ENCODE data around the gene ZBTB11.

The ZBTB11 gene

DNA sequence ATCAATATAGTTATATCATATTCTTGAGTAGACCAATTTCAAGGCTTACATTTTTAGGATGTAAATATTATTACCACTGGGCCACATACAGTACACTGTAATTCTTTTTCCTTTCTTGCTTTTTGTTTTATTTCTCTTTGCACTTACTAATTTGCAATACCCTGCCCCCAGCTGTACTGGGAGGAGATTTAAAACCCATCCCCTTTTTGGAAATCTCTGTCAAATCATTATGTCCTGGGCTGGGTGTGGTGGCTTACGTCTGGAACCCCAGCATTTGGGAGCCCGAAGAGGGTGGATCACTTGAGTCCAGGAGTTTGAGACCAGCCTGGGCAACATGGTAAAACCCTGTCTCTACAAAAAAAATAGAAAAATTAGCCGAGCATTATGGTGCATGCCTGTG is 16.2 kb downstream of the ZBTB11 start:
- Histone ChIP-seq H3K9ac (ENCODE audit: low read length) (no peak overlapping the region), H3K9me2 (ENCODE audit: low read depth, low read length) (no peaks in the 10 kb centered on the region), H3K4me2 (ENCODE audit: low read length) (no peak overlapping the region), H3K36me3 (ENCODE audit: insufficient read depth, low read length) (peaks cover 92% of the 10 kb centered on the region), H2AFZ (ENCODE audit: low read length) (no peak overlapping the region), H3F3A (ENCODE audit: insufficient read depth, low read length) (no peaks in the 10 kb centered on the region), H3K4me1 (ENCODE audit: insufficient read depth, low read length, severe bottlenecking) (no peaks in the 10 kb centered on the region), H4K20me1 (ENCODE audit: insufficient read depth, low read length) (no peaks in the 10 kb centered on the region), H3K79me2 (ENCODE audit: insufficient read depth, low read length) (no peaks in the 10 kb centered on the region), H3K27me3 (ENCODE audit: insufficient read depth, low read length) (no peaks in the 10 kb centered on the region), H3K9me3 (ENCODE audit: low read length) (no peaks in the 10 kb centered on the region), H3K4me3 (ENCODE audit: low read depth, low read length, poor library complexity, severe bottlenecking) (no peak overlapping the region), H3K27ac (ENCODE audit: low read depth, low read length, poor library complexity, severe bottlenecking) (no peak overlapping the region)
- TF ChIP-seq, protein P1, sequence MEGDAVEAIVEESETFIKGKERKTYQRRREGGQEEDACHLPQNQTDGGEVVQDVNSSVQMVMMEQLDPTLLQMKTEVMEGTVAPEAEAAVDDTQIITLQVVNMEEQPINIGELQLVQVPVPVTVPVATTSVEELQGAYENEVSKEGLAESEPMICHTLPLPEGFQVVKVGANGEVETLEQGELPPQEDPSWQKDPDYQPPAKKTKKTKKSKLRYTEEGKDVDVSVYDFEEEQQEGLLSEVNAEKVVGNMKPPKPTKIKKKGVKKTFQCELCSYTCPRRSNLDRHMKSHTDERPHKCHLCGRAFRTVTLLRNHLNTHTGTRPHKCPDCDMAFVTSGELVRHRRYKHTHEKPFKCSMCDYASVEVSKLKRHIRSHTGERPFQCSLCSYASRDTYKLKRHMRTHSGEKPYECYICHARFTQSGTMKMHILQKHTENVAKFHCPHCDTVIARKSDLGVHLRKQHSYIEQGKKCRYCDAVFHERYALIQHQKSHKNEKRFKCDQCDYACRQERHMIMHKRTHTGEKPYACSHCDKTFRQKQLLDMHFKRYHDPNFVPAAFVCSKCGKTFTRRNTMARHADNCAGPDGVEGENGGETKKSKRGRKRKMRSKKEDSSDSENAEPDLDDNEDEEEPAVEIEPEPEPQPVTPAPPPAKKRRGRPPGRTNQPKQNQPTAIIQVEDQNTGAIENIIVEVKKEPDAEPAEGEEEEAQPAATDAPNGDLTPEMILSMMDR (IDR thresholded peaks at IDR 0.05; ENCODE audit: low read length), result no peak

DNA sequence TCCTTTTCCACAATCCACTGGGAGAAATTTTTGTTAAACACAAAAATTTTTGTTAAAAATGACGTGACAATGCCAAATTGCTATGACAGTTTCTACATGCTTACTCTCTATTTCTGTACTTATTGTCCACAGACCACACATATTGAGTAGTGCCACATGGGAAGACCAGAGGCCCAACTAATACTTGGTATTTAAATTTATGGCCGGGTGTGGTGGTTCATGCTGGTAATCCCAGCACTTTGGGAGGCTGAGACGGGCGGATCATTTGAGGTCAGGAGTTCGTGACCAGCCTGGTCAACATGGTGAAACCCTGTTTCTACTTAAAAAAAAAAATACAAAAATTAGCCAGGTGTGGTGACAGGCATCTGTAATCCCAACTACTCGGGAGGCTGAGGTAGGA is 20.3 kb downstream of the ZBTB11 start:
- Histone ChIP-seq H3K36me3 (ENCODE audit: insufficient read depth, low read length) (peaks cover 95% of the 10 kb centered on the region), H3K79me2 (ENCODE audit: insufficient read depth, low read length) (no peaks in the 10 kb centered on the region), H2AFZ (ENCODE audit: low read length) (no peak overlapping the region), H3K4me1 (ENCODE audit: insufficient read depth, low read length, severe bottlenecking) (no peaks in the 10 kb centered on the region), H3K27me3 (ENCODE audit: insufficient read depth, low read length) (no peaks in the 10 kb centered on the region), H3K4me3 (ENCODE audit: low read depth, low read length, poor library complexity, severe bottlenecking) (no peak overlapping the region), H3K9me2 (ENCODE audit: low read depth, low read length) (no peaks in the 10 kb centered on the region), H4K20me1 (ENCODE audit: insufficient read depth, low read length) (no peaks in the 10 kb centered on the region), H3K9ac (ENCODE audit: low read length) (no peak overlapping the region), H3K4me2 (ENCODE audit: low read length) (no peak overlapping the region), H3F3A (ENCODE audit: insufficient read depth, low read length) (no peaks in the 10 kb centered on the region), H3K9me3 (ENCODE audit: low read length) (no peaks in the 10 kb centered on the region), H3K27ac (ENCODE audit: low read depth, low read length, poor library complexity, severe bottlenecking) (no peak overlapping the region)
- no peak for TF ChIP-seq EZH2 (IDR thresholded peaks at IDR 0.05; ENCODE audit: borderline replicate concordance, low read length)

DNA sequence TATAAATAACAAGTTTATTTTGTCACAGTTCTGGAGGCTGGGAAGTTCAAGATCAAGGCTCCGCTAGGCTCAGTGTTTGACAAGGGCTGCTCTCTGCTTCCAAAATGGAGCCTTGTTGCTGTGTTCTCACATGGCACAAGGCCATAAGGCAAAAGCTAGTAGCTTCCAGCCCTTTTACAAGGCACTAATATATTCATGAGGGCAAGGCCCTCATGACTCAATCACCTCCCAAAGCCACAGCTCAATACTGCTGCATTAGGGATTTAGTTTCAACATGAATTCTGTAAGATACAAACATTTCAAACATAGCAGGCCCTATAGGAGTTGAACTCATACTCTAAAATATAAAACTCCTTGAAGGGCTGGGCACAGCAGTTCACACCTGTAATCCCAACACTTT is 30.2 kb downstream of the ZBTB11 start:
- Histone ChIP-seq H3K36me3 (ENCODE audit: insufficient read depth, low read length) (peaks cover 40% of the 10 kb centered on the region), H3K9me2 (ENCODE audit: low read depth, low read length) (no peaks in the 10 kb centered on the region), H3K4me1 (ENCODE audit: insufficient read depth, low read length, severe bottlenecking) (no peaks in the 10 kb centered on the region), H3K4me3 (ENCODE audit: low read depth, low read length, poor library complexity, severe bottlenecking) (no peak overlapping the region), H3K27me3 (ENCODE audit: insufficient read depth, low read length) (no peaks in the 10 kb centered on the region), H3K4me2 (ENCODE audit: low read length) (no peak overlapping the region), H3K27ac (ENCODE audit: low read depth, low read length, poor library complexity, severe bottlenecking) (no peak overlapping the region), H4K20me1 (ENCODE audit: insufficient read depth, low read length) (no peaks in the 10 kb centered on the region), H3K9ac (ENCODE audit: low read length) (no peak overlapping the region), H2AFZ (ENCODE audit: low read length) (no peak overlapping the region), H3F3A (ENCODE audit: insufficient read depth, low read length) (no peaks in the 10 kb centered on the region), H3K9me3 (ENCODE audit: low read length) (no peaks in the 10 kb centered on the region), H3K79me2 (ENCODE audit: insufficient read depth, low read length) (no peaks in the 10 kb centered on the region)
- TF ChIP-seq EZH2 (IDR thresholded peaks at IDR 0.05; ENCODE audit: borderline replicate concordance, low read length), result no peak
- TF ChIP-seq, protein P1 (IDR thresholded peaks at IDR 0.05; ENCODE audit: low read length), result no peak

DNA sequence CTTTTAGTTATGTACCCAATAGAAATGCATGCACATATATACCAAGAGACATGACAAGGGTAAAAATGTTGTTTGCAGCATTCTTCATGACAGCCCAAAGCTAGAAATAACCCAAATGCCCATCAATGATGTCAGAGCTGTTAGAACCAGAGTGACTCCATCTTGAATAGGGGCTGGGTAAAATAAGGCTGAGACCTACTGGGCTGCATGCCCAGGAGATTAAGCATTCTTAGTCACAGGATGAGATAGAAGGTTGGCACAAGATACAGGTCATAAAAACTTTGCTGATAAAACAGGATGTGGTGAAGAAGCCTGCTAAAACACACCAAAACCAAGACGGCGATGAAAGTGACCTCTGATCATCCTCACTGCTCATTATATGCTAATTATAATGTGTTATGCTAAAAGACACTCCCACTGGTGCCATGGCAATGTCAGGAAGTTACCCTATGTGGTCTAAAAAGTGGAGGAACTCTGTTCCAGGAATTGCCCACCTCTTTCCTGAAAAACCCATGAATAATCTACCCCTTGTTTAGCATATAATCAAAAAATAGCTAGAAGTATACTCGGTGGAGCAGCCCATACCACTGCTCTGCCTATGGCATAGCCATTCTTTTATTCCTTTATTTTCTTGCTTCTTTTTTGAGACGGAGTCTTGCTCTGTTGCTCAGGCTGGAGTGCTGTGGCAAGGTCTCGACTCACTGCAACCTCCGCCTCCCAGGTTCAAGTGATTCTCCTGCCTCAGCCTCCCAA is 32.9 kb downstream of the ZBTB11 start:
- H3K27me3 ChIP-seq (ENCODE audit: insufficient read depth, low read length), result no peaks in the 10 kb centered on the region
- no peak overlapping the region for H3K4me3 ChIP-seq (ENCODE audit: low read depth, low read length, poor library complexity, severe bottlenecking)
- no peak overlapping the region for H3K27ac ChIP-seq (ENCODE audit: low read depth, low read length, poor library complexity, severe bottlenecking)
- H3K36me3 ChIP-seq (ENCODE audit: insufficient read depth, low read length), result peaks cover 13% of the 10 kb centered on the region
- H3K4me1 ChIP-seq (ENCODE audit: insufficient read depth, low read length, severe bottlenecking), result no peaks in the 10 kb centered on the region
- H3F3A ChIP-seq (ENCODE audit: insufficient read depth, low read length), result no peaks in the 10 kb centered on the region
- H3K9me2 ChIP-seq (ENCODE audit: low read depth, low read length), result no peaks in the 10 kb centered on the region
- H3K79me2 ChIP-seq (ENCODE audit: insufficient read depth, low read length), result no peaks in the 10 kb centered on the region
- H3K4me2 ChIP-seq (ENCODE audit: low read length), result no peak overlapping the region
- no peaks in the 10 kb centered on the region for H3K9me3 ChIP-seq (ENCODE audit: low read length)
- H4K20me1 ChIP-seq (ENCODE audit: insufficient read depth, low read length), result no peaks in the 10 kb centered on the region
- H3K9ac ChIP-seq (ENCODE audit: low read length), result no peak overlapping the region
- TF ChIP-seq EZH2 (IDR thresholded peaks at IDR 0.05; ENCODE audit: borderline replicate concordance, low read length), result no peak
- TF ChIP-seq, protein P1 (IDR thresholded peaks at IDR 0.05; ENCODE audit: low read length), result no peak
- H2AFZ ChIP-seq (ENCODE audit: low read length), result no peak overlapping the region

Measured in OCI-LY1 (cell line).